HL-60 (cell line): ENCODE measurements around the gene PITX1.

ENCODE experiments used
- DNase-seq, 2 experiments: peaks; one replicate each; pipeline ENCODE4 v3.0.0-alpha.2; 2010 to 2020; ENCODE audit warnings: low read depth in 1 of 2, low spot score in 1 of 2
- H3K27ac ChIP-seq: fragments of 250-450 bp; sonication (Bioruptor Pico); replicated peaks from 2 replicates; pipeline ENCODE4 v1.5.1; 2020; ENCODE audit warnings: mild to moderate bottlenecking, moderate library complexity
- H3K27me3 ChIP-seq: fragments of 250-450 bp; sonication (Bioruptor Pico); 2 replicates; pipeline ENCODE4 v1.5.1; 2021; ENCODE audit warnings: mild to moderate bottlenecking, moderate library complexity; ENCODE audit not compliant: insufficient read depth, poor library complexity, severe bottlenecking
- H3K4me3 ChIP-seq: replicated peaks from 2 replicates; pipeline ENCODE4 v1.5.1; 2011; ENCODE audit warnings: mild to moderate bottlenecking, control low read depth, low read length; ENCODE audit not compliant: insufficient read depth
- GABPA ChIP-seq: IDR thresholded peaks from 2 replicates; pipeline ENCODE4 v1.6.1; 2012; ENCODE audit warnings: low read depth
- POLR2AphosphoS5 ChIP-seq: IDR thresholded peaks from 2 replicates; pipeline ENCODE4 v1.6.1; 2012; ENCODE audit warnings: low read depth
- SPI1 ChIP-seq: IDR thresholded peaks from 2 replicates; pipeline ENCODE4 v1.6.1; 2012; ENCODE audit warnings: low read depth, mild to moderate bottlenecking, borderline replicate concordance
- TF ChIP-seq, protein P1 (sequence below): IDR thresholded peaks from 2 replicates; pipeline ENCODE4 v1.6.1; 2012; ENCODE audit warnings: low read depth; ENCODE audit not compliant: insufficient replicate concordance
- TF ChIP-seq, protein P2 (sequence below): IDR thresholded peaks from one replicate; pipeline ENCODE4 v1.5.1; 2011; ENCODE audit warnings: low read length, control low read depth, inconsistent platforms; ENCODE audit not compliant: insufficient read depth

The PITX1 gene

DNA sequence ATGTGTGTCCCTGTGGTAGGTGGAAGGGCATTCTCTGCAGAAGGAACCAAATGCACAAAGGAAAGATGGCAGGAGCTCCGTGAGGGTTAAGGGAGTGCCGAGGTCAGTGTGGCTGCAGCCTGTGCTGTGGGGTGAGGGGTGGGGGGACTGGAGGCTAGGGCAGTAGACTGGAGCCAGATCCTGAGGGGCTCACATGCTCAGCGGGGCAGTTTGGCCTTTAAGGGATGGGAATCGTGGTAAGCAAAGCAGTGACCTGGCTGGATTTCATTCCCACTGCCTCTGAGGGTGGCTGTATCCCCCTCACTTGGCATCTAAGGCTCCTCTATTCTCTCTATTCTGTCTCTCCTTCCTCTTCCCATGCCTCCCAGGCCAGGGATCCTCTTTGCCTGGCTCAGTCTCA, 15.6 kb downstream of the PITX1 start:
- TF ChIP-seq, protein P1, sequence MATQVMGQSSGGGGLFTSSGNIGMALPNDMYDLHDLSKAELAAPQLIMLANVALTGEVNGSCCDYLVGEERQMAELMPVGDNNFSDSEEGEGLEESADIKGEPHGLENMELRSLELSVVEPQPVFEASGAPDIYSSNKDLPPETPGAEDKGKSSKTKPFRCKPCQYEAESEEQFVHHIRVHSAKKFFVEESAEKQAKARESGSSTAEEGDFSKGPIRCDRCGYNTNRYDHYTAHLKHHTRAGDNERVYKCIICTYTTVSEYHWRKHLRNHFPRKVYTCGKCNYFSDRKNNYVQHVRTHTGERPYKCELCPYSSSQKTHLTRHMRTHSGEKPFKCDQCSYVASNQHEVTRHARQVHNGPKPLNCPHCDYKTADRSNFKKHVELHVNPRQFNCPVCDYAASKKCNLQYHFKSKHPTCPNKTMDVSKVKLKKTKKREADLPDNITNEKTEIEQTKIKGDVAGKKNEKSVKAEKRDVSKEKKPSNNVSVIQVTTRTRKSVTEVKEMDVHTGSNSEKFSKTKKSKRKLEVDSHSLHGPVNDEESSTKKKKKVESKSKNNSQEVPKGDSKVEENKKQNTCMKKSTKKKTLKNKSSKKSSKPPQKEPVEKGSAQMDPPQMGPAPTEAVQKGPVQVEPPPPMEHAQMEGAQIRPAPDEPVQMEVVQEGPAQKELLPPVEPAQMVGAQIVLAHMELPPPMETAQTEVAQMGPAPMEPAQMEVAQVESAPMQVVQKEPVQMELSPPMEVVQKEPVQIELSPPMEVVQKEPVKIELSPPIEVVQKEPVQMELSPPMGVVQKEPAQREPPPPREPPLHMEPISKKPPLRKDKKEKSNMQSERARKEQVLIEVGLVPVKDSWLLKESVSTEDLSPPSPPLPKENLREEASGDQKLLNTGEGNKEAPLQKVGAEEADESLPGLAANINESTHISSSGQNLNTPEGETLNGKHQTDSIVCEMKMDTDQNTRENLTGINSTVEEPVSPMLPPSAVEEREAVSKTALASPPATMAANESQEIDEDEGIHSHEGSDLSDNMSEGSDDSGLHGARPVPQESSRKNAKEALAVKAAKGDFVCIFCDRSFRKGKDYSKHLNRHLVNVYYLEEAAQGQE: no peak
- no peak overlapping the region for H3K27ac ChIP-seq
- no peaks in the 10 kb centered on the region for H3K27me3 ChIP-seq

DNA sequence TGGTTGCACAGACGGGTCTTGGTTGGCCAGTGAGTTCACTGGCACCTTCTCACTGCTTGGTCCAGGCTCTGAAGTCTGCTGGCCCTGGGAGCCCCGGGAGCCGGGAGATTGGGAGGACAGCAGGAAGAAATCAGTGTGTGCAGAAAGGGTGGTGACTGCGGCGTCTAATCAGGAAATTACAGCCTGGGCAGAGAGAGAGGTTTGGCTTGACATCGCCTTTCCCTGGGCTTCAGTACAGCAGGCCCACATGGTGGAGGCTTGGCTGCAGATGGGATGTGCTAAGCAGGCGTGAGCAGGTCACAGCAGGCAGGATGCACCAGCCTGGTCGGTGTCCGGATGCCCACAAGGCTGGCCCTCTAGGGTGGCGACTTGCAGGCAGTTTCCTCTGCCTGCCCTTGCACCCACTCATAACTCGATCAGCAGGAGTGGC, 17.2 kb downstream of the PITX1 start:
- DNase-seq: no peak
- no peak overlapping the region for H3K27ac ChIP-seq
- no peak overlapping the region for H3K4me3 ChIP-seq
- H3K27me3 ChIP-seq: no peaks in the 10 kb centered on the region
- TF ChIP-seq SPI1: no peak
- TF ChIP-seq, protein P2, sequence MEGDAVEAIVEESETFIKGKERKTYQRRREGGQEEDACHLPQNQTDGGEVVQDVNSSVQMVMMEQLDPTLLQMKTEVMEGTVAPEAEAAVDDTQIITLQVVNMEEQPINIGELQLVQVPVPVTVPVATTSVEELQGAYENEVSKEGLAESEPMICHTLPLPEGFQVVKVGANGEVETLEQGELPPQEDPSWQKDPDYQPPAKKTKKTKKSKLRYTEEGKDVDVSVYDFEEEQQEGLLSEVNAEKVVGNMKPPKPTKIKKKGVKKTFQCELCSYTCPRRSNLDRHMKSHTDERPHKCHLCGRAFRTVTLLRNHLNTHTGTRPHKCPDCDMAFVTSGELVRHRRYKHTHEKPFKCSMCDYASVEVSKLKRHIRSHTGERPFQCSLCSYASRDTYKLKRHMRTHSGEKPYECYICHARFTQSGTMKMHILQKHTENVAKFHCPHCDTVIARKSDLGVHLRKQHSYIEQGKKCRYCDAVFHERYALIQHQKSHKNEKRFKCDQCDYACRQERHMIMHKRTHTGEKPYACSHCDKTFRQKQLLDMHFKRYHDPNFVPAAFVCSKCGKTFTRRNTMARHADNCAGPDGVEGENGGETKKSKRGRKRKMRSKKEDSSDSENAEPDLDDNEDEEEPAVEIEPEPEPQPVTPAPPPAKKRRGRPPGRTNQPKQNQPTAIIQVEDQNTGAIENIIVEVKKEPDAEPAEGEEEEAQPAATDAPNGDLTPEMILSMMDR: no peak
- TF ChIP-seq POLR2AphosphoS5: no peak
- TF ChIP-seq GABPA: no peak
- TF ChIP-seq, protein P1: no peak

More for the DNA sequence above, 15.6 kb downstream of the PITX1 start:
- H3K4me3 ChIP-seq: no peak overlapping the region
- DNase-seq: no peak

DNA sequence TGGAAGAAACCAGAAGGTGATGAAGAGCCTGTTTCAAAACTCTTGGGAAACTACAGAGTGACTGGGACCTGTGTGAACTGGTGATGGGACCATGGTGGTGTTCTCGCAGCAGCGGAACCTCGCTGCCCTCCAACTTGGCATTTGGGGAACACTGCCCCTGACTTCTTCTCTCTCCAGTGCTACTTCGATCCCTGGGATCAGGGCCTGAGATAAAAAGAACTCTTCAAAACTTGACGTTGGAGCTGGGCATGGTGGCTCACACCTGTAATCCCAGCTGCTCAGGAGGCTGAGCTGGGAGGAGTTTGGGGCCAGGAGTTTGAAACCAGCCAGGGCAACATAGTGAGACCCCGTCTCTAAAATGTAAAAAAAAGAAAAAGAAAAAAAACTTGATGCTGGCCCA, 18.1 kb downstream of the PITX1 start:
- TF ChIP-seq, protein P2: no peak
- no peak for TF ChIP-seq SPI1
- no peaks in the 10 kb centered on the region for H3K27me3 ChIP-seq
- H3K27ac ChIP-seq: no peak overlapping the region
- no peak overlapping the region for H3K4me3 ChIP-seq
- DNase-seq: no peak

DNA sequence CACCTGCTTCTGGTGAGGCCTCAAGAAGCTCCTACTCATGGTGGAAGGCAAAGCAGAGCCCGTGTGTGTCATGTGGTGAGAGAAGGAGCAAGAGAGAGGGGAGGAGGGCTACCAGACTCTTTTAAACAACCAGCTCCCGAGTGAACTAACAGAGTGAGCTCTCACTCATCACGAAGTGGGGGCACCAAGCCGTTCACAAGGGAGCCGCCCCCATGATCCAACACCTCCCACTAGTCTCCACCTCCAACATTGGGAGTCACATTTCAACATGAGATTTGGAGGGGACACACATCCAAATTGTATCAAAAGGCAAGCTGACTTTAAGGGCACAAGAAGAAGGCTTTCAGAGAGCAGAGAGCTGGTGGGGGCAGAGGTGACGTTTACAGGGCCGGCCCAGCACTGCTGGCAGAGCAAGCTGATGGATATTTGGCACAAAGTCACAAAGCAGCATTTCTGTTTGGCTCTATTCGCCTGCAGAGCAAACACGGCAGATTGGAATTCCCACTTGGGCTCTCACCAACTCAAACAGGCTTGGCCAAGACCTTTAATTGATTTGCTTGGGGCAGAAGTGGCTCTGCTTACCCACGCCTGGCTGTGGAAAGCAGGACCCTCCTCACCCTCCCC, 20.0 kb downstream of the PITX1 start:
- Histone ChIP-seq H3K27me3 (no peaks in the 10 kb centered on the region), H3K27ac (no peak overlapping the region), H3K4me3 (no peak overlapping the region)
- no peak for DNase-seq
- TF ChIP-seq, protein P2: no peak
- no peak for TF ChIP-seq POLR2AphosphoS5
- TF ChIP-seq, protein P1: no peak
- no peak for TF ChIP-seq SPI1
